HG02623 (cell line): ENCODE results near the gene IMPDH2.

ENCODE experiments used
- ATAC-seq: cut with Tn5 transposase; IDR thresholded peaks from one replicate; pipeline ENCODE4 v1.9.1; 2021; ENCODE audit warnings: moderate library complexity; ENCODE audit not compliant: unreplicated experiment

Gene IMPDH2

GRCh38 chr3:49028673-49029562 is at the start of gene IMPDH2:
Gene IMPDH2 (minus strand): TSS chr3:49029398. CDS start chr3:49029350, 48 bp downstream.
- ATAC-seq: peak; percentile 89

DNA sequence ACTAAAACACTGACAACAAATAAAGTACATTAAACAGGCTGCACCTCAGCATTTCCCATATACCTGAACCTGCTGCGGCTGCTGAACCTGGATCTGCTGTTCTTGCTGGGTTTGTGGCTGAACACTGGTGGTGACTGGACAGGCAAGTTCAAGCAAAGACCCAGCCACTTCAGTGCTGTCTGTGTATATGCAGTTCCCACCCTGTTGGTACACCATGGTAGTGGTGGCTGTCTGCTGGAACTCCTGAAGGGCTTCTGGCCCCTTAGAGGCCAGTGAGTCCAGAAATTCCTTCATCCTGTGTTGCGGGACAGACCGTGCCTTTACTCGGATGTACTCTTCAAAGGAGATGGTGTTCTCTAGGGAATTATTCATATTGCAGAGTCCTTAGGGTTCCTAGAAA is 47.4 kb upstream of the IMPDH2 start:
- no peak for ATAC-seq

GRCh38 chr3:49076116-49076515 is 46.9 kb upstream of the IMPDH2 start:
- ATAC-seq: no peak

DNA sequence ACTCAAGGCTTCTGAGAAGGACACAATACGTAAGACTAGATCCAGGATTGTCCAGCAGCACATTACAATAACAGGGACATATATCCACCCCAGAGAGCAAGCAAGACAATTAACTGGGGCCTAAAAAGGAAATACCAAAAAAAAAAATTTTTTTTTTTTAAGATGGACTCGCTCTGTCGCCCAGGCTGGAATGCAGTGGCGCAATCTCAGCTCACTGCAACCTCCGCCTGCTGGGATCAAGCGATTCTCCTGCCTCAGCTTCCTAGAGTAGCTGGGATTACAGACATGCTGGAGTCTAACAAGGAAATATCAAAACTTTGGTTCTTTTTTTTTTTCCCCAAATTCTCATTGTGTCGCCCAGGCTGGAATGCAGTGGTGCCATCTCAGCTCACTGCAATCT is 28.8 kb upstream of the IMPDH2 start:
- no peak for ATAC-seq

DNA sequence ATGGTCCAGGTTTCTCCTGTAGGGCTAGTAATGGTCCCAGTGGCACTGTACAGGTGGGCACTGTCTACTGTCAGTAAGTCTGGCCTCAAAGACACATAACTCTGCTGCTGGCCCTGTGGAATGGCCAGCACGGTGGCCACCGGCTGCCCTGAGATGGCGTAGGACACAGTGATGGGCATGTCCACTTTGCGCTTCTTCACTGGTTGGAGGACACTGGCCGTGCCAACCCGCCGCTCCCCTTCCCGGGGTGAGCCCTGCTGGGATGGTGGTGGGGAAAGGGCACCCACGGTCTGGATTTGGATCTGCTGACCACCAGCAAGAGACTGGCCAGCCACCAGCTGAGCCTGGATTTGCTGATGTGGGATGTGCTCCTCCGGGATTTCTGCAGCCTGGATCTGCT is 28.1 kb upstream of the IMPDH2 start:
- no peak for ATAC-seq

- no peak for ATAC-seq
Measured at GRCh38 chr3:49054344-49054862, 25.2 kb upstream of the IMPDH2 start.

- ATAC-seq: no peak
Measured at GRCh38 chr3:49053543-49053942, 24.3 kb upstream of the IMPDH2 start.

- ATAC-seq: no peak
Measured at GRCh38 chr3:49035281-49035680, 6.1 kb upstream of the IMPDH2 start.

DNA sequence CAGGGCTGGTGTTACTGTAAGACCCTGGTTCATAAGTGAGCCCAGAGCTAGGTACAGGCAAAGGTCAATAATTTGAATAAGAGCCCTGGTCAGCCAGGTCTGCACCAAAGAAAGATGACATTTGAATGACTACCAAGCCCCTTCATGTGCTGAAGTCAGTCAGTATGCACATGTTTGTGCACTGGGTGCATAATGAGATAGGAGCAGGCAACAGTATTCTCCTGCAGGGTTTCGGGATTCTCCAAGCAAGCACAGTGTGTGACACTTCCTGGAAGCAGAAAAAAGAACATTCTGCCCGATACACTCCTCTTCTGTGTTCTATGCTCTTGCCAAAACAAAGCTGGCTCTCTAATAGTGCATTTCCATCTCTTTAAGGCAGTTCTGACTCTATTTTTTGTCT is 5.5 kb upstream of the IMPDH2 start:
- no peak for ATAC-seq

DNA sequence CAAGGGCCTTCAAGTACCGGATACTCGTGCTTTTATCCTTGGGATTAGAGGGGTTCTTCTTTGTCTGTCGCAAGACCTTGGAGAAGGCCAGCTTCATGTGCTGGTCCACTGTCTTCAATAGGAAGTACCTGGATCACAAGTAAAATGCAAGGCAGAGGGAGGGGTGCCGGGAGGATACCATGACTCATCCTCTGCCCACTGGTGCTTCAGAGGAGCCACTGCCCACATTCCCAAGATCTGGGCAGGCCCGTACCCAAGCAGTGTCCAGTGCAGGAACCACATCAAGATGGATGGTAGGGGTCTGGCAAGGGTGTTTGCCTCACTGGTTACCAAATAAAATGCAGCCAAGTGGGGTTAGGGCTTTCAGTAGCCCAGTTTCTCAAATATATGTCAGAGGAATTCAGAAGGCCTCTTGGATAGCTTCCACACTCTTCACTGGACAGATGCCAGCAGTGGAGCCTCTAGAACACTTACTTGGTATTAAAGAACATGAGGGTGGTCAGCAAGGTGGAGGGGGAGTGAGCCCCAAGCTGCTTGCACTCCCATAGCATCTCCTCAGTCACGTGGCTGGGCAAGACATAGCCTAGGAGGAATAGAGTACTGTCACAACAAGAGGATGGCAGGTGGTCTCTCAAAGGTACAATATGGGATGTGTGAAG is 3.6 kb upstream of the IMPDH2 start:
- ATAC-seq: no peak

DNA sequence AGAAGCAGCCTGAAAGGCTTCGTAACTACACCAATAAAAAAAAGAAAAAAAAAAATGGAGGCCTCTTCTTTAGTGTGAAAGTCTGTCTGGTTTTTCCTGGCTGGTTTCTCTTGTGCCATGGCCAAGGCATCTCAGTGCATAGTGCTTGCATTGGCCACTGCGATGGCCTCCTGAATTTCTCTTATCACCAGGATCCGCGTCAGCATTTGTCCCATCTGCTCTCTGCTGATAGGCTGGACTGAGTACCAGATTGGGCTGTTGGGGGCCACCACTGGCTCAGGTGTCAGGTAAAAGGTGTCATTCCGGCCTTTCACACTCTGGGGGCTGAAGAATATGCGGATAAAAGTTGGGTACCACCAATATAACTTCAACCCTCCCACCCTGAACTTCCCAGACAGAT is 1.1 kb upstream of the IMPDH2 start:
- no peak for ATAC-seq

GRCh38 chr3:49029563-49029884 is 326 bp upstream of the IMPDH2 start:
- no peak for ATAC-seq

DNA sequence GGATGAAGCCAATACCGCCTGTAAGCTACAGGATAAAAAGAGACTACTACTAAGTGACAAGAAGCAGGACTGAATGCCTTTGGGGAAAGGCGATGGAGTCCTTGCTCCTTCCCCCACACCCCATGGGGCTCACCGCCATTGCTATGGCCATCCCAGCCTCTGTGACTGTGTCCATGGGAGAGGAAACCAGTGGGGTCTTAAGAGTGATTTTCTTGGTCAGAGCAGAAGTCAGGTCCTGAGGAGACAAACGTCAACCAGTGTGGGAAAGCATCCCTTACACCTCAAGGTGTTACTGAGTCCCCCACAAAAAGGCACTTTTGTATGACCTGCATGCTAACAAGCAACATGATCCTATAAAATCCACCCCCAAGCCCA is 913 bp downstream of the IMPDH2 start:
- ATAC-seq: no peak

DNA sequence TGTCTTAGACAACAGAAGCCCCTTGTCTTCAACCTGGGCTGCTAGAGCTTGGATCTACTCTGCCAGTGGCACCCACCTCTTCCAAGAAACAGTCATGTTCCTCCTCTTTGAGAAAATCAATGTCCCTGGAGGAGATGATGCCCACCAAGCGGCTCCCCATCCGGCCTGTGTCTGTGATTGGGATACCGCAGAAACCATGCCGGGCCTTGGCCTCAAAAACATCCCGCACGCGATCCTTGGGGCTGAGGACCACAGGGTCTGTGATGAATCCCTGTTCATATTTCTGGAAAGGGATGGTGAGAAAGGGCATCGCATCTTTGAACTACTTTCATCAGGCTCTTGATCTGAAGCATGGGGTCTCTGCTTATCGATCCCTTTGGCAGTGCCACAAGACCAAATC is 1.6 kb downstream of the IMPDH2 start:
- ATAC-seq: no peak

DNA sequence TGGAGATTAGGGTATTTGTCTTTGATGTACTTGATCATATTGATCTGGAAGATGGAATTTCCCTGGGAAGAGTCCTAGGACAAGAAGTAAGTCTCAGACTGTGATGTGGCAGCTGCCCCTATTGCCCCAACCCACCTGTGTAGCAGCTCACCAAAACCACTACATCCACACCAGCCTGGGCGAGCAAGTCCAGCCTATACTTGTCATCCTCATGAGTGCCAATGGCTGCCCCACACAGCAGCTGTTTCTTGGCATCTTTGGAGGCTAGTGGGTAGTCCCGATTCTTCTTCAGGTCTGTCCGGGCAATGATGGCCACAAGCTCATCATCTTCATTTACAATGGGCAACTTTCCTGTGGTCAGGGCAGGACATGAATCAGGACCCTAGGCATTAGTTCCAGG is 2.7 kb downstream of the IMPDH2 start:
- ATAC-seq: no peak

GRCh38 chr3:49025793-49026520 is 3.2 kb downstream of the IMPDH2 start:
- no peak for ATAC-seq

DNA sequence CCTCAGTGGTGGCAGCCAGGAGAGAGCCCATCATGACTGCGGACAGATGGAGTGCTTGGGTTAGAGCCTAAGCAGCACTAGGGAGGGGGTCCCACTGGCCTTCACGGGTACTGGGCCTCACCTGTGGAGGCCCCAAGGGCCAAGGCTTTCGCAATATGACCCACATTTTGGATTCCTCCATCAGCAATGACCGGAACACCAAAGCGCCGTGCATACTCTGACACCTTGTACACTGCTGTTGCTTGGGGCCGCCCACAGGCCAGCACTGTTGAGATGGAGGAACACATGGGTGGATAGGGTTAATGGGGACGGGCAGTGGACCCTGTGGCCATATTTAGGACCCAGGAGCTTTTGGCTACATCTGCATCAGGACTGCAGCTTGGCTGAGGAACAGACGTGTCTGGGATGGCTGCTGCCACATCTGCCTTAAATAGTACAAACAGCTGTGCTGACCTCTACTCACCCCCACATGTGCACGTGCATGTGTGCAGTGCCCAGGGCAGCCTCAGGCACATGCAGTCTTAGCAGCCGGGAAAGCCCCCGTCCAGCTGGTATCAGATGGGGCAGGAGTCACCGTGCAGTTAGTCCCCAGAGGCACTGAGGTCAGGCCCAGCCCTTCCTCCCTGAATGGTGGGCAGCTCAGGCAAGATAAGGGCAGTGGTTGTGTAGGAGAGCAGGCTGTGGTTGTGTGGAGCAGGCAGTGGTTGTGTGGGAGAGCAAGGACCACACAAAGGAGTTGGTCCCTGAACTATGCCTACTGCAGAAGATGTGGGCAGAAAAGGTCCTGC is 4.0 kb downstream of the IMPDH2 start:
- ATAC-seq: no peak

GRCh38 chr3:49024449-49024848 is 4.7 kb downstream of the IMPDH2 start:
- no peak for ATAC-seq

DNA sequence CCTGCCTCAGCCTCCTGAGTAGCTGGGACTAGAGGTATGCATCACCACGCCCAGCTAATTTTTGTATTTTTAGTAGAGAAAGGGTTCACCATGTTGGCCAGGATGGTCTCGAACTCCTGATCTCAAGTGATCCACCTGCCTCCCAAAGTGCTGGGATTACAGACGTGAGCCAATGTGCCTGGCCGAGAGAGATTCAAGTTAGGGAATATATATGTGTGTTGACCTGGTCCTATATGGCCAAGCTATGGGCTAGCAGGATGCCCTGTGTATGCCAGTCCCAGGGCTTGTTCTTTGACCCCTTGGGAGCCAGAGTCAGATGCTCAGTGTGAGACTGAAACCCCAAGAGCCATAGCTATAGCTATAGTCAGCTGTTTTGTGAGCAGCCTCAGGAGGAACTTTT is 5.4 kb downstream of the IMPDH2 start:
- no peak for ATAC-seq

- ATAC-seq: no peak
Measured at GRCh38 chr3:49022688-49023171, 6.5 kb downstream of the IMPDH2 start.
